ENCODE results near the gene TMEM79. TPM values are rescaled to one million over a fixed set of nuclear protein-coding genes. Genes with fewer than 3 reads are reported as not detected.
A peak's percentile ranks its signal among the peaks of the same experiment; 100 is the strongest.

The TMEM79 gene
- polyA plus RNA-seq, 1 donor from 2014 or later: 9.3 TPM

- Mint-ChIP-seq H3K4me3 (peak overlapping the region; percentile 94 to 98 (median 96)), H3K4me1 (peaks cover 24 to 34% (median 32%) of the 10 kb centered on the region in 3 donors), H3K27me3 (no peaks in the 10 kb centered on the region), H3K27ac (peak overlapping the region; percentile 91 to 95 (median 94)), H3K36me3 (peaks cover 2% of the 10 kb centered on the region), H3K9me3 (peaks cover 0 to 2% (median 0%) of the 10 kb centered on the region in 3 donors)
These were observed 2.2 kb upstream of the TMEM79 start for GRCh38 chr1:156281693-156282478.

- Mint-ChIP-seq H3K36me3 (peaks cover 2% of the 10 kb centered on the region), H3K4me1 (peaks cover 24 to 34% (median 32%) of the 10 kb centered on the region in 3 donors), H3K4me3 (peak within 1 kb of the TSS; percentile 94 to 98 (median 96)), H3K27ac (peak within 1 kb of the TSS; percentile 91 to 95 (median 94)), H3K9me3 (peaks cover 0 to 2% (median 0%) of the 10 kb centered on the region in 3 donors), H3K27me3 (no peaks in the 10 kb centered on the region)
These were observed 1.5 kb upstream of the TMEM79 start, which contains the start of gene SMG5 for GRCh38 chr1:156282479-156283222. Gene SMG5 (minus strand): TSS chr1:156282825. CDS start chr1:156282680, 145 bp downstream.

GRCh38 chr1:156283521-156283920, 604 bp upstream of the TMEM79 start:
- H3K4me1 Mint-ChIP-seq: peaks cover 24 to 34% (median 32%) of the 10 kb centered on the region in 3 donors
- H3K9me3 Mint-ChIP-seq: peaks cover 0 to 2% (median 0%) of the 10 kb centered on the region in 3 donors
- H3K27ac Mint-ChIP-seq: peak overlapping the region in 2 of 3 donors; percentile 94 to 95
- H3K27me3 Mint-ChIP-seq: no peaks in the 10 kb centered on the region
- peaks cover 2% of the 10 kb centered on the region for H3K36me3 Mint-ChIP-seq
- H3K4me3 Mint-ChIP-seq: peak overlapping the region; percentile 94 to 98 (median 96)

- peak overlapping the region in 1 of 4 donors; percentile 11 for H3K4me3 Mint-ChIP-seq
- peaks cover 0 to 2% (median 0%) of the 10 kb centered on the region in 3 donors for H3K9me3 Mint-ChIP-seq
- H3K27me3 Mint-ChIP-seq: no peaks in the 10 kb centered on the region
- peaks cover 4% of the 10 kb centered on the region for H3K36me3 Mint-ChIP-seq
- no peak overlapping the region for H3K27ac Mint-ChIP-seq
- peaks cover 24 to 36% (median 32%) of the 10 kb centered on the region in 3 donors for H3K4me1 Mint-ChIP-seq
These were observed 632 bp downstream of the TMEM79 start for GRCh38 chr1:156284757-156285156.

GRCh38 chr1:156285437-156285836, 1.3 kb downstream of the TMEM79 start:
- Mint-ChIP-seq H3K9me3 (peaks cover 0 to 2% (median 0%) of the 10 kb centered on the region in 3 donors), H3K4me3 (peak overlapping the region in 1 of 4 donors; percentile 11), H3K4me1 (peaks cover 24 to 32% (median 26%) of the 10 kb centered on the region in 3 donors), H3K36me3 (peaks cover 5% of the 10 kb centered on the region), H3K27me3 (no peaks in the 10 kb centered on the region), H3K27ac (no peak overlapping the region)

- no peak overlapping the region for H3K27ac Mint-ChIP-seq
- H3K9me3 Mint-ChIP-seq: peaks cover 0 to 2% (median 0%) of the 10 kb centered on the region in 3 donors
- peaks cover 18 to 26% (median 21%) of the 10 kb centered on the region in 3 donors for H3K4me1 Mint-ChIP-seq
- H3K36me3 Mint-ChIP-seq: peaks cover 5% of the 10 kb centered on the region
- H3K4me3 Mint-ChIP-seq: peak overlapping the region in 2 of 4 donors; percentile 12 to 33
- H3K27me3 Mint-ChIP-seq: no peaks in the 10 kb centered on the region
These were observed 1.9 kb downstream of the TMEM79 start for GRCh38 chr1:156286061-156286460.

- Mint-ChIP-seq H3K27me3 (no peaks in the 10 kb centered on the region), H3K4me1 (peaks cover 1 to 10% (median 5%) of the 10 kb centered on the region in 3 donors), H3K36me3 (peaks cover 3% of the 10 kb centered on the region), H3K9me3 (no peaks in the 10 kb centered on the region), H3K27ac (no peak overlapping the region), H3K4me3 (peak overlapping the region in 1 of 4 donors; percentile 15)
These were observed 5.7 kb downstream of the TMEM79 start for GRCh38 chr1:156289857-156290256.

GRCh38 chr1:156291226-156292061, 7.3 kb downstream of the TMEM79 start:
- Mint-ChIP-seq H3K4me3 (peak overlapping the region; percentile 63 to 90 (median 72)), H3K27me3 (no peaks in the 10 kb centered on the region), H3K27ac (peak overlapping the region in 2 of 3 donors; percentile 59 to 89), H3K36me3 (peaks cover 3% of the 10 kb centered on the region), H3K9me3 (no peaks in the 10 kb centered on the region), H3K4me1 (peaks cover 5 to 16% (median 13%) of the 10 kb centered on the region in 3 donors)

- peak overlapping the region in 1 of 4 donors; percentile 43 for H3K4me3 Mint-ChIP-seq
These were observed 8.9 kb downstream of the TMEM79 start for GRCh38 chr1:156293098-156293434.

GRCh38 chr1:156293895-156294294, 9.8 kb downstream of the TMEM79 start:
- Mint-ChIP-seq H3K27me3 (no peaks in the 10 kb centered on the region), H3K36me3 (peaks cover 2% of the 10 kb centered on the region), H3K4me3 (peak overlapping the region in 1 of 4 donors; percentile 52), H3K27ac (no peak overlapping the region), H3K9me3 (no peaks in the 10 kb centered on the region), H3K4me1 (peaks cover 5 to 16% (median 13%) of the 10 kb centered on the region in 3 donors)

More at GRCh38 chr1:156293098-156293434, 8.9 kb downstream of the TMEM79 start:
- Mint-ChIP-seq H3K4me1 (peaks cover 5 to 16% (median 13%) of the 10 kb centered on the region in 3 donors), H3K27ac (no peak overlapping the region), H3K36me3 (peaks cover 3% of the 10 kb centered on the region), H3K9me3 (no peaks in the 10 kb centered on the region), H3K27me3 (no peaks in the 10 kb centered on the region)

GRCh38 chr1:156295391-156295947, 11.3 kb downstream of the TMEM79 start, which contains the start of gene GLMP:
Gene GLMP (minus strand): TSS chr1:156295679. CDS start chr1:156295645, 34 bp downstream.
- peaks cover 5 to 13% (median 12%) of the 10 kb centered on the region in 3 donors for H3K4me1 Mint-ChIP-seq
- H3K4me3 Mint-ChIP-seq: peak within 1 kb of the TSS; percentile 87 to 96 (median 92)
- H3K9me3 Mint-ChIP-seq: no peaks in the 10 kb centered on the region
- peak within 1 kb of the TSS; percentile 61 to 94 (median 84) for H3K27ac Mint-ChIP-seq
- H3K36me3 Mint-ChIP-seq: peaks cover 2% of the 10 kb centered on the region
- no peaks in the 10 kb centered on the region for H3K27me3 Mint-ChIP-seq

GRCh38 chr1:156298852-156299357, 14.8 kb downstream of the TMEM79 start, which contains the start of gene VHLL:
Gene VHLL (minus strand): TSS chr1:156299307. CDS start chr1:156299189, 118 bp downstream.
- H3K36me3 Mint-ChIP-seq: peaks cover 2% of the 10 kb centered on the region
- no peaks in the 10 kb centered on the region for H3K27me3 Mint-ChIP-seq
- peaks cover 7 to 12% (median 7%) of the 10 kb centered on the region in 3 donors for H3K4me1 Mint-ChIP-seq
- H3K27ac Mint-ChIP-seq: no peak within 1 kb of the TSS
- peak within 1 kb of the TSS in 1 of 4 donors; percentile 37 for H3K4me3 Mint-ChIP-seq
- no peaks in the 10 kb centered on the region for H3K9me3 Mint-ChIP-seq

- Mint-ChIP-seq H3K27me3 (no peaks in the 10 kb centered on the region), H3K36me3 (peaks cover 3% of the 10 kb centered on the region), H3K4me1 (peaks cover 0 to 2% (median 0%) of the 10 kb centered on the region in 3 donors), H3K4me3 (no peak overlapping the region), H3K27ac (no peak overlapping the region), H3K9me3 (no peaks in the 10 kb centered on the region)
These were observed 19.1 kb downstream of the TMEM79 start for GRCh38 chr1:156303241-156303640.

Data from IgD-negative memory B cell (primary cell).